ACHN (cell line): ENCODE results near the gene PRR13.
"Not testable (repeated sequence)": the region's sequence is repeated elsewhere in the genome, so short reads cannot be mapped to it uniquely, and the experiment has no call there.

Experiments
- DNase-seq: peaks from one replicate; pipeline ENCODE4 v3.0.0-alpha.2; 2015
- in situ Hi-C: cut with HindIII; loops from 2 replicates; pipeline ENCODE4 v1.10.0; 2017; ENCODE audit warnings: low sequenced_read_pairs, low pct_ligation_motif_present, low pct_unique_long_range_greater_than_20kb

The PRR13 gene, protein sequence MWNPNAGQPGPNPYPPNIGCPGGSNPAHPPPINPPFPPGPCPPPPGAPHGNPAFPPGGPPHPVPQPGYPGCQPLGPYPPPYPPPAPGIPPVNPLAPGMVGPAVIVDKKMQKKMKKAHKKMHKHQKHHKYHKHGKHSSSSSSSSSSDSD

GRCh38 chr12:53441040-53441833 is at the start of gene PRR13:
Gene PRR13 (plus strand): TSS chr12:53441734. CDS start chr12:53442715, 981 bp downstream.
- in situ Hi-C loops: no loop called here

GRCh38 chr12:53399896-53400295 is 41.6 kb upstream of the PRR13 start:
- DNase-seq: no peak
- in situ Hi-C loops: no loop called here

More at GRCh38 chr12:53441040-53441833, at the start of gene PRR13:
- DNase-seq: peak; percentile 100

GRCh38 chr12:53402351-53402750 is 39.2 kb upstream of the PRR13 start:
- DNase-seq, in situ Hi-C loops: not testable (repeated sequence)

- in situ Hi-C loops: no loop called here
- DNase-seq: no peak
Measured at GRCh38 chr12:53402871-53403270, 38.7 kb upstream of the PRR13 start.

GRCh38 chr12:53410951-53411350 is 30.6 kb upstream of the PRR13 start:
- in situ Hi-C loops: no loop called here
- no peak for DNase-seq

GRCh38 chr12:53413485-53414204 is 27.9 kb upstream of the PRR13 start:
- in situ Hi-C loops: no loop called here
- DNase-seq: no peak

GRCh38 chr12:53414756-53415417 is 26.6 kb upstream of the PRR13 start:
- no peak for DNase-seq
- in situ Hi-C loops: no loop called here

DNA sequence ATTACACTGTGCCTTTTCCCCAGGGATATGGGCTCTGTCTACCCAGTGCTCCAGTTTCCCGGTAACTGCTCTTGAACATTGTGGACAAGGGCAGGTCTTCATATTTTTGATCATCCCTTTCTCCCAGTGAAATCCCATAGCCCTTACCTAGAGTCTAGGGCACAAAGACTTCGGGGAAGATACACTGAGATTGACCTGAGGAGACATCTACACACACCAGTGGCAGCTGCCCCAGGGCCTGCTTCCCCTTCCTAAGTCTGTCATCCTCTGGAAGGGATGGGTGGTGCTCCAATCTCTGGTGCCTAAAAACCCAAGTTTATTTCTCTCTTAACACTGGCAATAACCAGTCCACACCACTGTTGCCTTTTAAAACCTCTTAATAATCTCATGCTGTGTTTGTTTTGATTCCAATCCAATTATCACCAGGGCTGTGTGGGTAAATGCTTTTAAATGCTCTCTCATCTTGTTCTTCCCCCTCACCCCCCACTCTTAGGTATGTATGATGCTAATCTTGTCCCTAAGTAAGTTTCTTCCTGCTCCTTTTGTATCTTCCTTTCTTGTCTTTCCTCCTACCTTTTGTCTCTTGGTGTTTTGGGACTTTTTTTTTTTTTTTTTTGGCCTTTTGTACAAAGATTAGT is 25.7 kb upstream of the PRR13 start:
- in situ Hi-C loops, DNase-seq: not testable (repeated sequence)

GRCh38 chr12:53417291-53417816 is 24.2 kb upstream of the PRR13 start:
- DNase-seq, in situ Hi-C loops: not testable (repeated sequence)

- in situ Hi-C loops: no loop called here
- peak; percentile 72 for DNase-seq
Measured at GRCh38 chr12:53418221-53418620, 23.3 kb upstream of the PRR13 start.

GRCh38 chr12:53419756-53420155 is 21.8 kb upstream of the PRR13 start:
- in situ Hi-C loops: no loop called here
- no peak for DNase-seq

GRCh38 chr12:53422247-53422646 is 19.3 kb upstream of the PRR13 start:
- in situ Hi-C loops, DNase-seq: not testable (repeated sequence)

DNA sequence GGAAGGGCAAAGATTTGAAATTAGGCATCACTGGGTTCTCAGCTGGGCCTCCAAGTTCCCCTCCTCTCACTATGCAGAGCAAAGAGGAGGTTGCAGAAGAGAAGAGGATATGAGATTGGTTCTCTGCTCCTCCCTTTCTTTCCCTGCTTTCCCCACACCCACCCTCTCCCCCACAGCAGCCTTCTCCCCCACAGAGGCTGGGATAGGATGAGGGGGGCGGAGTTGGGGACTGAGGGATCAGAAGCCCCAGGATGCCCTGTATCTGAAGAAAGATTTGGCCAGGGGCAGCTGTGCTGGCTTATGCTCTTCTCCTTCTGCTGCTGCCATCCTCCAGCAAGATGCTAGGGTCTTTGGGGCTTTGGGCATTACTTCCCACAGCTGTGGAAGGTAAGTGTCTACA is 17.9 kb upstream of the PRR13 start, which contains the start of gene AMHR2:
TSS of gene AMHR2 (plus strand) at position 259 of the 400 bp plus-strand sequence. CDS start at position 339, 80 bp downstream.
- in situ Hi-C loops: no loop called here
- DNase-seq: no peak

- no peak for DNase-seq
- in situ Hi-C loops: no loop called here
Measured at GRCh38 chr12:53424626-53425514, 16.7 kb upstream of the PRR13 start.

DNA sequence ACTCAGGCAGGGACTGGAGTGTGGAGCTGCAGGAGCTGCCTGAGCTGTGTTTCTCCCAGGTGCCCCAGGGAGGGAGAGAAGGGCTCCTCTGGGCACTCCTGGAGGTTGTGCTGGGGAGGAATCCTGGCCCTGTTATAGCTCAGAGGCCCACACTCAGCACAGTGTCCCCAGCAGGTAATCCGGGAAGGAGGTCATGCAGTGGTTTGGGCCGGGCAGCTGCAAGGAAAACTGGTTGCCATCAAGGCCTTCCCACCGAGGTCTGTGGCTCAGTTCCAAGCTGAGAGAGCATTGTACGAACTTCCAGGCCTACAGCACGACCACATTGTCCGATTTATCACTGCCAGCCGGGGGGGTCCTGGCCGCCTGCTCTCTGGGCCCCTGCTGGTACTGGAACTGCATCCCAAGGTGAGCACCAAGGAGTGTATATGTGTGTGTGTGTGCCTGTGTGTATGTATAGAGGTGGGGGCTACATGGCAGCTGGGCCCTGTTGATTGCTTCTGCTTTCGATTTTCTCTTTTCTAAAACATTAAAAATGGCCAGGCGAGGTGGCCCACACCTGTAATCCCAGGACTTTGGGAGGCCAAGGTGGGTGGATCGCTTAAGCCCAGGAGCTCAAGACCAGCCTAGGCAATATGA is 15.9 kb upstream of the PRR13 start:
- in situ Hi-C loops: no loop called here

GRCh38 chr12:53427905-53428594 is 13.5 kb upstream of the PRR13 start:
- peak; percentile 98 for DNase-seq
- in situ Hi-C loops: no loop called here

More for the DNA sequence above, 15.9 kb upstream of the PRR13 start:
- no peak for DNase-seq
